ENCODE data around the gene CFAP299.

- TF ChIP-seq CTCF (IDR thresholded peaks at IDR 0.05) (no peak), PHF8 (IDR thresholded peaks at IDR 0.05; ENCODE audit: borderline replicate concordance, low read depth) (no peak), MAX (IDR thresholded peaks at IDR 0.05) (no peak), HDAC2 (IDR thresholded peaks at IDR 0.05) (no peak)
These were observed 25.4 kb downstream of the CFAP299 start for GRCh38 chr4:80360900-80361299.

Measured in A549 (cell line).